HG03521 (cell line): ENCODE measurements around the gene SSX2IP.
"Not testable (repeated sequence)": the region's sequence is repeated elsewhere in the genome, so short reads cannot be mapped to it uniquely, and the experiment has no call there.

ENCODE experiments used
- ATAC-seq: cut with Tn5 transposase; IDR thresholded peaks from one replicate; pipeline ENCODE4 v1.9.1; 2021; ENCODE audit warnings: mild to moderate bottlenecking, moderate library complexity; ENCODE audit not compliant: unreplicated experiment

SSX2IP gene

GRCh38 chr1:84620720-84621313, 69.4 kb downstream of the SSX2IP start:
- ATAC-seq = peak; percentile 91

- no peak for ATAC-seq
These were observed 70.7 kb downstream of the SSX2IP start for GRCh38 chr1:84619383-84620102.

GRCh38 chr1:84617349-84617748, 72.9 kb downstream of the SSX2IP start:
- ATAC-seq = no peak

- ATAC-seq = no peak
These were observed 74.5 kb downstream of the SSX2IP start for GRCh38 chr1:84615790-84616189.

- no peak for ATAC-seq
These were observed 76.4 kb downstream of the SSX2IP start for GRCh38 chr1:84613887-84614286.

- ATAC-seq = no peak
These were observed 77.2 kb downstream of the SSX2IP start for GRCh38 chr1:84613026-84613425.

GRCh38 chr1:84611796-84612195, 78.5 kb downstream of the SSX2IP start:
- no peak for ATAC-seq

GRCh38 chr1:84611091-84611490, 79.2 kb downstream of the SSX2IP start:
- ATAC-seq = no peak

- no peak for ATAC-seq
These were observed 83.3 kb downstream of the SSX2IP start for GRCh38 chr1:84606977-84607376.

- no peak for ATAC-seq
These were observed 85.1 kb downstream of the SSX2IP start for GRCh38 chr1:84605157-84605556.

GRCh38 chr1:84603941-84604830, 86.1 kb downstream of the SSX2IP start:
- no peak for ATAC-seq

- no peak for ATAC-seq
These were observed 87.0 kb downstream of the SSX2IP start for GRCh38 chr1:84603223-84603622.

- no peak for ATAC-seq
These were observed 89.5 kb downstream of the SSX2IP start for GRCh38 chr1:84600796-84601195.

- ATAC-seq = peak; percentile 61
These were observed 91.2 kb downstream of the SSX2IP start for GRCh38 chr1:84598846-84599741.

- no peak for ATAC-seq
These were observed 91.8 kb downstream of the SSX2IP start for GRCh38 chr1:84598418-84598817.

GRCh38 chr1:84597011-84597410, 93.2 kb downstream of the SSX2IP start:
- no peak for ATAC-seq

GRCh38 chr1:84594959-84595358, 95.3 kb downstream of the SSX2IP start:
- not testable (repeated sequence) for ATAC-seq
